Frontal cortex (tissue), 4 donors: ENCODE results near the gene CDADC1. TPM values are rescaled to one million over a fixed set of nuclear protein-coding genes. Genes with fewer than 3 reads are reported as not detected.
"Not testable (repeated sequence)": the region's sequence is repeated elsewhere in the genome, so short reads cannot be mapped to it uniquely, and the experiment has no call there.

Experiments used
- DNase-seq, 2 donors: peaks; one replicate each; pipeline ENCODE4 v3.0.0; 2012; ENCODE audit warnings: low spot score in 2 of 2
- FAIRE-seq: peaks from 2 replicates; lab custom pipeline; 2012; peaks lifted over from hg19 to GRCh38; lab: Jason Lieb, UNC
- total RNA-seq: library from RNA; depleted of rRNA; stranded (reverse); fragments of >200 nt; gene quantifications from one replicate; pipeline ENCODE4 v1.2.3, GENCODE V29; 2014
- donor health status: control.
- donor health status: control.
- donor health status: control.

Gene CDADC1
- total RNA-seq, 1 donor from 2014 or later = 12.6 TPM

DNA sequence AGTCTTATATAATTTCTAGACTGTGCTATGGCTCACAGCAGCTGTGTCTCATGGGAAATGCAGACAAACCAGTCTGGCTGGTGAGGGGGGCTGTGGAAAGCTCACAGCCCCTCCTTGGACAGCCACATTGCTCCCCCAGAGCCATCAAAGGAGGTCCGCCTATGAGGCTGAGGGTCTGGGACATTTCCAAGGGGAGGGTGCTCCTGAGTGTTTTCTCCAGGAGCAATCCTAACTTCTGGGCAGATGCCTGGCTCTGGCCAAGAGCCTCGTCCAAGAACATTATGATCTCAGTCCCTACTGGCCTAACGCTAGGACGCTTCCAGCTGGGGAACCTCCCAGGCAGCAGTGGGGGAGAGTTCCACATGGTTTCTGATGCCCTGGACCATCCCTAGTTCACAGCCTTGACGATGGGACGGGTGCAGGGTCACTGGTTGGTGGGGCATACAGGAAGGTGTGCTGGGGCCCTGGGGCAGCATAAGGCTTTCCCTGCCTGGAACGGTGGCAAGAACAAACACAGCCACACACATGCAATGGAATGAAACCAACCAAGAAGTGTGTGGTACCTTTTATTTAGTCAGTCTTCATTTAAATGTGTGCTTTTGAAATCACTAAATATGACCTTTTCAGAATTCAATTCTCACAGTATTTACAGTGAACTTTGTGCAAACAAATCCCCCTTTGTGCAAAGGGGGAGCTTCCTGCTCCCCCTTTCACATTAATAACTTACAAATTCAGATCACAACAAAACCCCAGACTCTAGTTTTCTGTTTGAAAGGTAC lies 60.6 kb downstream of the CDADC1 start:
- DNase-seq (peak; percentile 24 to 48), FAIRE-seq (no peak)

GRCh38 chr13:49308921-49309408 lies 61.2 kb downstream of the CDADC1 start:
- FAIRE-seq = no peak
- no peak for DNase-seq

DNA sequence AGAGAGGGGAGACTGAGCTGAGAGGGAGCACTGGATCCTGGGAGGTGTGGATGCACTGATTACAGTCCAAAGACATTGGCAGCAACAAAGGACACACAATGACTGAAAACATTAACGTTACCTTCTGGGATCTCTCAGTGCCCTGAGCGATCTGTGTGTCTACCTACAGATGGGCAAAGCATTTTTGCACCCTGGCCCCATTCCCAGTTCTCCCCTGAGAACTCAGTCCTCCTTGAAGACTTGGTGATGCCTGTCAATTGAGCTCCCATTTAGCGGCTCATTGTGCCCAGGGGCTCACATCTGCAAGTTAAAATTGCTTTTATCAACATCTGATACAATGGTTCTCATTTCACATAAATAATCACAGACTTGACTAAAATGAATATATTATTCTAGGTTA lies 62.5 kb downstream of the CDADC1 start:
- DNase-seq = no peak
- FAIRE-seq = no peak

GRCh38 chr13:49311816-49312215 lies 64.1 kb downstream of the CDADC1 start:
- DNase-seq (no peak), FAIRE-seq (no peak)

DNA sequence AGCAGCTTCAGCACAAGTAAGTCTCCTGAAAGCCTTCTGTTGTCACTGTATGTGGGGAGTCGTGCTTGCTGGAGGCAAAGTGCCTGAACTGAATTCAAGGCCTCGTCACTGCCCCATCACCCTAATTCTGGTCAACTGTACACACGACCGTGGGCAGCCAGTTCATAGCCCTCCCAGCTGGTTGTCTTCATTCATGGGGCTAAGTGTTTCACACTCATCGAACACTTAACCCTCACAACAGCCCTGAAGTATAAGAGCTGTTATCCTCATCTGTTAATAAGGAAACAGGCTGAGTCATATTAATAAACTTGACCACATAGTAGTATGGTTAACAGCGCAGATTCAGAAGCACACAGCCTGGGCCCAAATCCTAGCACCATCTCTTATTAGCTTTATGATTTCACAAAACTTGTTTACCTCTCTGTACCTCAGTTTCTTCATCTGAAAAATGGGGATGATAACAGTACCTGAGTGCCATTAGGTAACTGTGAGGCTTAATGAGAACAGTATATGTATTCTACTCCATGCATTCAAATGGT lies 66.7 kb downstream of the CDADC1 start:
- DNase-seq = no peak
- no peak for FAIRE-seq

- DNase-seq (no peak), FAIRE-seq (no peak)
These were observed 67.4 kb downstream of the CDADC1 start for GRCh38 chr13:49315036-49315565.

DNA sequence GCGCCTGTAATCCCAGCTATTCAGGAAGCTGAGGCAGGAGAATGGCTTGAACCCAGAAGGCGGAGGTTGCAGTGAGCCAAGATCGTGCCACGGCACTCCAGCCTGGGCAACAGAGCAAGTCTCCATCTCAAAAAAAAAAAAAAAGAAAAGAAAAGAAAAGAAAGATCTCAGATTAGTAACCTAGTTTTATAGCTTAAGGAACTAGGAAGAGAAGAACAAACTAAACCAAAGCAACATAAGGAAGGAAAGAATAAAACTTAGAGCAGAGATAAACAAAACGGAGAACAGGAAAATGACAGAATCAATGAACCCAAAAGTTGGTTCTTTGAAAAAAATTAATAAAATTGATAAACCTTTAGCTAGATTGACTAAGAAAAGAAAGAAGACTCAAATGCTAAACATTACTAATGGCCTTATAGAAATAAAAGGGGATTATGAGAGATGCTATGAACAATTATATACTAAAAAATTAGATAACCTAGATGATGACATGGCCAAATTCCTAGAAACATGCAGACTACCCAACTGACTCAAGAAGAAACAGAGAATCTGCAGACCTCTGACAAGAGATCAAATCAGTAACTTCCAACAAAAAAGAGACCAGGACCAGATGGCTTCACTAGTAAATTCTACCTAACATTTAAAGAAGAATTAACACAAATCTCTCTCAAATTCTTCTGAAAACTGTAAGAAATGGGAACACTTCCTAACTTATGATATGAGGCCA lies 68.2 kb downstream of the CDADC1 start:
- no peak for FAIRE-seq
- DNase-seq = no peak

GRCh38 chr13:49319551-49319950 lies 71.8 kb downstream of the CDADC1 start:
- DNase-seq (no peak), FAIRE-seq (no peak)

DNA sequence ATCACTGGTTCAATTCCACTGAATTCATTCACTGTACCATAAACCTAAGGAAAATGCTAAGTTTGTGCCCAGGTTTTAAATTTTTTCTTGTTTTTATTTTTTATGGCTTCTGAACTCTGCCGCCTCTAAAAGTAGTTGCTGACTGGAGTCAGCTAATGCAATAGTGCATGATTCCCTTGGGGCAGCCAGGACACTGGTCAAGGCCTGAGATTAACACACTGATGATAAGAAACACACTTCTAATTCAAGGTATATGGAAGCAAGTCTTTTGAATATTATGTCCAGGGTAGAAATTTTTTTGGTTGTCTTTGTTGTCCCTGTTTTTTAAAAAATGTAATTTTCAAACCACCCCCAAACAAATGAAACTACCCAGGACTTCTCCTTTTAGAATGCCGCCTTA lies 72.2 kb downstream of the CDADC1 start:
- no peak for DNase-seq
- no peak for FAIRE-seq

- FAIRE-seq (no peak), DNase-seq (no peak)
These were observed 73.2 kb downstream of the CDADC1 start for GRCh38 chr13:49320975-49321374.

DNA sequence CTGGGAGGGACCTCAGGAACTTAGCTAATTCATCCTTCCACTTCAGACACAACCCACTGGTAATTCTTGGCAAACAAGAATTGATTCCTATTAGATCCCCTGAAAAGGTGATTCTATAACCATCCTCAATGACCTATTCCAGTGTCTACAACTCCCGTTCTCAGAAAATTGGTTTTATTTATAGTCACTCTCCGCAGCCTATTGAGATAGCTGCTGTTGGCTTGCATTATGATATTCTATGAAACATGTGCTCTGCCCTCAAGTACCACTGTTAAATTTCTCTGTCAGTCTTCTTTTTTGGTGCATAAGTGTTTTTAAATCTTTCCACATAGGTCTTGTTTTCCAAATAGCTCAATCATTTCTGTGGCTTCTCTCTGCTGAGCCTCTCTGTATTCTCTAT lies 75.0 kb downstream of the CDADC1 start:
- FAIRE-seq (no peak), DNase-seq (no peak)

- DNase-seq = no peak
- FAIRE-seq = no peak
These were observed 75.6 kb downstream of the CDADC1 start for GRCh38 chr13:49323344-49323743.

GRCh38 chr13:49326222-49326917 lies 78.6 kb downstream of the CDADC1 start:
- no peak for FAIRE-seq

DNA sequence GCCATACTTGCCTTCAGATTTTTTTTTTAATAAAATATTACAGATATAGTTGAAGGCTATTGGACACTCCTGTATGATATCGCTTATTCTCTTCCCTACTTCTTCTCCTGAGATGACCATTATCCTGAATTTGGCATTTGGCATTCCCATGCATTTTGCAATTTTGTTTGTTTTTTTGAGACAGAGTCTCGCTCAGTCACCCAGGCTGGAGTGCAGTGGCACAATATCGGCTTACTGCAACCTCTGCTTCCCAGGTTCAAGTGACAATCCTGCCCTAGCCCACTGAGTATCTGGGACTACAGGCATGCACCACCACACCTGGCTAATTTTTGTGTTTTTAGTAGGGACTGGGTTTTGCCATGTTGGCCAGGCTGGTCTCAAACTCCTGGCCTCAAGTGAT lies 79.4 kb downstream of the CDADC1 start:
- FAIRE-seq = not testable (repeated sequence)

More at GRCh38 chr13:49326222-49326917, 78.6 kb downstream of the CDADC1 start:
- no peak for DNase-seq

DNA sequence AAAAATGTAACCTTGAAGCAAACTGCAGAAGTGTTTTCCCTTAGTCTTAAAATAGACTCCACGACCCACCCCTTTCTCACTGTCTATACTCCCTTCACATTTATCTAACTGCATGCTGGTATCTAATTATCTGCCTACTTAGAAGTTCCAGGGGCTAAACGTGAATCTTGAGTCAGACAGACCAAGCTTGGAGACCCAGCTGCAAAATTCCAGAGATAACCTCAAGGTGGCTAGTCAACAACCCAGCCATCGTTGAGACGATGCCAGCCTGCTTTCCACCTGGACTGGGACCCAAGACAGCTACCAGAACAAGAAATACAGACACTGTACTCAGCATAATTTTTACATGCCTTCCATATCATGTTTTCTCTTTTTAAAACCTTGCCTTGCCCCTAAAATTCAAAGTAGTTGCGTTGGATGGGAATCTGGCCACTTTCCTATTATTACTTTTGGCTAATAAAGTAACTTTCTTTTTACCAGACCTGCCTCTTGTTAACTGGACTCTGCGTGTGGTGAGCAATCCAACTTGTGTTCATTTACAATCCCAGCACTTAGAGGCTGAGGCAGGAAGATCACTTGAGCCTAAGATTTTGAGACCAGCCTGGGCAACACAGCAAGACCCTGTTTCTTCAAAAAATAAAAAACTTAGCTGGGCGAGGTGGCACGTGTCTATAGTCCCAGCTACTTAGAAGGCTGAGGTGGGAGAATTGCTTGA lies 82.3 kb downstream of the CDADC1 start:
- no peak for DNase-seq
- FAIRE-seq = no peak

More for the DNA sequence above, 79.4 kb downstream of the CDADC1 start:
- DNase-seq = not testable (repeated sequence)

- DNase-seq (no peak), FAIRE-seq (peak; percentile 78)
These were observed 82.8 kb downstream of the CDADC1 start for GRCh38 chr13:49330546-49330864.

DNA sequence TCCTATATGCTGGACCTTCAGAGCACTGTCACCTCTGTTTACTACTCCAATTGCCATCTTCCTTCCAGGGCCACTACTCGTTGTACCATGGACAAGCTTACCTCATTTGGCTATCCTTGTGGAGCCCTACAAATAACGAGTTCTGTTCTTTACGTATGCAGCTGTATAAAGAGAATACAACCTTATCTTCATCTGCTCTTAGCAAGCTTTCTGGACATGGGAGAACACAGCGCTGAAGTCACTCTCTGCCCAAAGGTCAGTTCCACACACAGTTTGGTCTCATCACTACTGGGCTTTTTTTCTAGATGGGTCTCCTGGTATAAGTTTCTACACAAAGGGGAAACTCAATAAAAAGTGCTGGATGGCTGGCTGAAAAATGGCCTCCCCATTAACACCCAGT lies 88.9 kb downstream of the CDADC1 start:
- DNase-seq (no peak), FAIRE-seq (no peak)

DNA sequence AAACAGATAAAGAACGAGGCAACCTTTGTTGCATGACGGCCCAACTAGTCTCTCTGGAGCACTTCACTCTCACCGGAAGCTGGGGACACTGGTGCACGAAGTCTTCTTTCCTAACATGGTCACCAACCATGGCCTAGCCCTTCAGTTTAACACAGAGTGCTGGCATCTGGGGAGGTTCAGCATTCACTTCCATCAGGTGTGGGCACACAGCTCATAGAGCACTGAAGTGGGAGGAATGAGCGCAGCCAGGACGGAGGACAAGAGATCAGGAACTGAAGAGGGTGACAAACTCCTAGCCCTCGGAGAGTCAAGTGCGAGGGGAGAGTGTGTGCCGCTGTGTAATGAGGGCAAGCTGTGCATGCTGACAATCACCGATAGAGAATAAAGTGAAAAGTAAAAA lies 92.4 kb downstream of the CDADC1 start:
- DNase-seq (no peak), FAIRE-seq (no peak)

DNA sequence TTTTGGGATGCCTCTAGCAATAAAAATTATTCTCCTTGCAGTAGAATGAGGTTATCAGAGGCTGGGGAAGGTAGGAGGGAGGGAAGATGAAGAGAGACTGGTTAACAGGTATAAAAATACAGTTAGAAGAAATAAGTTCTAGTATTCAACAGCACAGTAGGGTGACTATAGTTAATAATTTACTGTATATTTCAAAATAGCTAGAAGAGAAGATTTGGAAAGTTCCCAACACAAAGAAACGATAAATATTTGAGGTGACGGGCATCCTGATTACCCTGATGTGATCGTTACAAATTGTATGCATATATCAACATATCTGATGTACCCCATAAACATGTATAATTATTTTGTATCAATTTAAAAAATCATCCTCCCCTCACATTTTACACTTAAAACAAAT lies 93.8 kb downstream of the CDADC1 start:
- DNase-seq = no peak
- FAIRE-seq = no peak

DNA sequence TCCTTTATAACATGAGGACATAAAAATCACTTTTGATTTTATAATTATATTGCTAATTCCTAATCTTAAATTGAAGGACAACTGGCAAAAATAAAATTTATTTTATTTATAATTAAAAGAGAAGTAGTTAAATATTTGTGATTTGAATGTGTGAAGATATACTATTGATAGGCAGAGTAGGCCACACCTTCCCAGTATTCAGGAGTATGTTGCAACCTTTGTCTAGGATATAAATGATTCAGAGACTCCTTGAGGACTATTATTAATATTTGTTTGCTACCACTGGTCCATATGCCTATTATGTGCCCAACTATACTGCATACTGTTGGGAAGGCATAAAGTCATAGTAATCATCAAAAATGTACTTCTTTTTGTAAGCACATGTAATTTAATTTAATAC lies 94.2 kb downstream of the CDADC1 start:
- FAIRE-seq = no peak
- DNase-seq = no peak
